HG02852 (cell line): ENCODE data around the gene ZFP57.
A peak's percentile ranks its signal among the peaks of the same experiment; 100 is the strongest.

Experiments used
- ATAC-seq: cut with Tn5 transposase; IDR thresholded peaks from one replicate; pipeline ENCODE4 v1.9.1; 2021; ENCODE audit warnings: mild to moderate bottlenecking, moderate library complexity; ENCODE audit not compliant: unreplicated experiment

ZFP57 gene

GRCh38 chr6:29656157-29656556 is 24.8 kb downstream of the ZFP57 start:
- ATAC-seq: no peak

GRCh38 chr6:29655658-29656057 is 25.3 kb downstream of the ZFP57 start:
- ATAC-seq: no peak

- ATAC-seq: no peak
Observed at GRCh38 chr6:29653452-29654038, 27.4 kb downstream of the ZFP57 start.

- ATAC-seq: no peak
Observed at GRCh38 chr6:29652198-29652584, 28.8 kb downstream of the ZFP57 start.

GRCh38 chr6:29651413-29652197 is 29.3 kb downstream of the ZFP57 start:
- no peak for ATAC-seq

GRCh38 chr6:29649701-29650673 is 31.0 kb downstream of the ZFP57 start:
- peak; percentile 96 for ATAC-seq

GRCh38 chr6:29647927-29648642 is 32.9 kb downstream of the ZFP57 start:
- no peak for ATAC-seq

- no peak for ATAC-seq
Observed at GRCh38 chr6:29641430-29642148, 39.4 kb downstream of the ZFP57 start.

GRCh38 chr6:29637247-29637646 is 43.7 kb downstream of the ZFP57 start:
- ATAC-seq: no peak

GRCh38 chr6:29633534-29633905 is 47.4 kb downstream of the ZFP57 start:
- ATAC-seq: no peak

- ATAC-seq: peak; percentile 71
Observed at GRCh38 chr6:29632789-29633533, 48.0 kb downstream of the ZFP57 start, which contains the start of gene GABBR1. TSS of gene GABBR1 (minus strand) at chr6:29633183. CDS start at chr6:29632385, 798 bp downstream.

GRCh38 chr6:29631860-29632731 is 48.9 kb downstream of the ZFP57 start:
- peak; percentile 22 for ATAC-seq

- ATAC-seq: no peak
Observed at GRCh38 chr6:29631209-29631810, 49.6 kb downstream of the ZFP57 start.

GRCh38 chr6:29630315-29630714 is 50.6 kb downstream of the ZFP57 start:
- no peak for ATAC-seq

GRCh38 chr6:29629571-29629970 is 51.4 kb downstream of the ZFP57 start:
- no peak for ATAC-seq

GRCh38 chr6:29628419-29629281 is 52.3 kb downstream of the ZFP57 start:
- no peak for ATAC-seq
